GF-D8 (cell line): ENCODE data around the gene TMC1.
"Not testable (repeated sequence)": the region's sequence is repeated elsewhere in the genome, so short reads cannot be mapped to it uniquely, and the experiment has no call there.

Experiments used
- DNase-seq: peaks from one replicate; lab custom pipeline; 2025; lab: John Stamatoyannopoulos, UW

The TMC1 gene

DNA sequence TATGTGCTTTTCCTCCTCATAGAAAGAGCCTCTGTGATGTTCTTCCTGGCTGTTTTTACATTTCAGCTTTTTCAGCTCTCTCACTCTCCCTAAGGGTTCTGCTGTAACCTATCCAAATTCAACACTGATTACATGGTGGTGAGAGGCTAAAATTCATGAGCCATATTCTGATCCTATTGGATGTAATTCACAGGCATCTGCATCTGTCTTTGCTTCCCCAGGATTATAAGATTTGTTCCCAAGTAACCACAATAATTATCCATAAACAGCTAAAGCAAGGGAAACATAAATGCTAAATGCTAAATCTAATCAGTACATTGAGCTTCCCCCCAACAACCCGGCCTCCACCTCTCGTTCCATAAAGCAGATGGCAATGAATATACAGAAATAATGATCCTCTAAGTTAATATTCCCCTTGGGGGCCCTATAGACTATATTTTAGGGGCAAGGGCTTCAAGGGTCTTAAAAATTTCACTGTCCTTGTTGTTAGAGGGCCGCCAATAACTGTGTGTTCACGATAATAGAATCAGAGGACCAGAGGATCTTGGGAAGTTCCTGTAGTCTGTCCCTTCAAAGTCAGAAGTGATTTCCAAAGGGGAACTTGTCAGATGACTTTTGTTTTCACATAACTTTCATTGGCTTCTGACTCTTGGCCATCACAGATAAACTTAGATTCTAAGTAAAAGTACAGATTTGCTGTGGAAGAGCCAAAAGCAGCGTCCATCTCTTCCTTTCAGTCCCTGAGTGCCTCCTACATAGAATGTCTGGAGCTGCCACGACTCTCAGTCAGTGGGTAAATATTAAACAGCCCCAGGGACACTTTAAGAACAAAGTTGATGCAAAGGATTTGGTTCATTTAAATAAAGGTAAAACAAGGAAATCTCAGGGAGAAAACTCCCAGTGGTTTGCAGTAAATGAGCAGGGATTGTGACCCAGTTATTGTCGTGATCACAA, 305.9 kb downstream of the TMC1 start:
- DNase-seq, result no peak

DNA sequence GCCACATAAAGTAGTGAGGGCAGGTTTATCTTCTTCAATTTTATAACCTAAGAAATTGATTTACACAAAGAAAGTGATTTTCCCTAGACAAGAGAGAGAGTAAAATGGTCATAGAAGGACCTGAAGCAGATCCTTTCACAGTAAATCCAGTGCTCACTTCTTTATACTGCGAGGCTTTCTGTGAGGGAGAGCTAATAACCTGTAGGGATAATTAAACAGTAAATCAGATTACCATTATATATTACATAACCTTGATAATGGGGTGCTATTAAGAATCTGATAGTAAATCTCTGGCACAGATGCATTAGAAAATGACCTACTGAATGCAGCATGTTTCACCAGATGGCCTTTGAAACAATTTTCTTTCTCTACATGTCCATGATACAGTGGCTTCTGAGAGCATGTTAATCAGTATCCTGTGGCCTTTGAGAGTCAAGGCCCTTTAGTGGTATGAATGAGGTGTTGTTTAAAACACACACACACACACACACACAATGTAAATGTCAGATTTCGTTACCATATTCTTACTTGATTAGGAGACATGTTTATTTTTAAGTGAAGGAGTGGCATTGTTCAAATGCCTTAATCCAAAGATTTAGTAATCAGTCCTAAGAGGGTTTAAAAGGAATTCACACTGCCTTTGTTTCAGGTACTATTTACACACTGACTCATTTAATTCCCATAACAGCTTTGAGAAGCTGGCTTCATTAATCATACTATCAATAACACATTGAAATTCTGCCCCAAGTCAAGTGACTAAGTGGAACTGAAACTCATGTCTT, 306.7 kb downstream of the TMC1 start:
- DNase-seq, result no peak

- DNase-seq, result no peak
These were observed 313.6 kb downstream of the TMC1 start for GRCh38 chr9:72834994-72835393.

DNA sequence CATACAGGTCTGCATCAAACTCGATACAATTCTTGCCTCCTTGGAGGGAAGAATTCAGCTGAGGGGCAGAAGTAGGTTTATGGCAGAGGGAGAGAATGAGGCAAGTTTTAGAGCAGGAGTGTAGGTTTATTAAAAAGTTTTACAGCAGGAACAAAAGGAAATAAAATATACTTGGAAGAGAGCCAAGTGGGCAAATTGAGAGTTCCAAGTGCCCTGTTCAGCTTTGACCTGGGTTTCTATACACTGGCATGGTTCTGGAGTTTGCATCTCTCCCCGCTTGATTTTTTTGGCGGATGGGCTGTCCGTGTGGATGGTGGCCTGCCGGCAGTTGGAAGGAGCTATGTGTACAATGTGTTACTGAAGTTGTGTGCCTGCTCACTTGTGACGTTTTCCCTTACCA, 315.4 kb downstream of the TMC1 start:
- no peak for DNase-seq

DNA sequence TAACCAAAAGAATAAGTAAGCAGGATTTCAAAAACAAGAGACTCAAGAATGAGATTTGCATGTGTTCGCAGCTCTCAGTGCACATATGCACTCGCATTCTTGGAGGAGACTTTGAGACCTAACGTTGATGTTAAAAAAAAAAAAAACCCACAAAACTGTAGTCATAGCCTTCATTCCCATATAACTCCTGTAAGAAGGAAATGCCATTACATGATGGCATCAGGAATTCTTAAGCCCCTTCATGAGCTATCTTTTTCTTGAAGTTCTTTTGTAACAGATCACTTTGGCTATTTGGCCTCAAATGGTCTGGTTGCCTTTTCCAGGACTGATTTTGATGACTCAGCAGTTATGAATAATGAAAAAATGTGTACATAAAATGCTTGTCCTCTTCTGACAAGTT, 317.7 kb downstream of the TMC1 start:
- no peak for DNase-seq

DNA sequence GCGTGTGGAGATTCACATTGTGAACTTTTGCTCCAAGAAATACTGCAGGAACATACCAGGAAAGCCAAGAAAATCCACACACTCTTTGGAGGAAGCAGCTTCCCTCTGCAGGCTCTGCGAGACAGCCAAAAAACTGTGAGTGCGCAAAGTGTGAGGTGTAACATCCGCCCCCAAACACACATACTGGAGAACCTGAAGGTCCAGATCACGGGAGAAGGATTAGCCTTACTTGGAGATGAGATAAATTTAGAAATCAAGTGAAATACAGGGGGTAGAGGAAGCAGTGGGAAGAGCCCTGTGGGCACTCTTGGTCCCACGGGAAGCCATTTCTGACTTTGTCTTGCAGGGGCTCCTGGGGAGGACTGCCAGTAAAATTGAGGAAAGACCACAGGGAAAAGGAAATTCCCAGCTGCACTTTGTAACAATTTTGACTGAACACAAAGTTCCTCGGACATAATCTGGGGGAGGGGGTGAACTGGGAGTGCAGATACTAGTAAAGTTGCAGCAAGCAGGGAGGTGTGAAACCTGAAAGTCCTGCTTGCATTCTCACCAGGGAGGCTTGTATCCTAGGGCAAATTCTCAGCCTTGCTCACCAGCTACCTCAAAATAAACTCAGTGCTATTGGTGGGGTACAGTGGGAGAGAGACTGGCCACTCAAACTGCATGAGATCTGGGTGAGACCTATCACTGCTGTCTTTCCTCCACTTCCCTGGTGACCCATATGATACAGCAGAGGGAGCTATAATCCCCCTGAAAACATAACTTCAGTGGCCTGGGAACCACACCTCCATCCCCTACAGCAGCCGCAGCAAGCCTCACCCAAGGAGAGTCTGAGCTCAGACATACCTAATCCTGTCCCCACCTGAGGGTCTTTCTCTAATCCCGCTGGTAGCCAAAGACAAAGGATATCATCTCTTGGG, 322.4 kb downstream of the TMC1 start:
- DNase-seq, result no peak

DNA sequence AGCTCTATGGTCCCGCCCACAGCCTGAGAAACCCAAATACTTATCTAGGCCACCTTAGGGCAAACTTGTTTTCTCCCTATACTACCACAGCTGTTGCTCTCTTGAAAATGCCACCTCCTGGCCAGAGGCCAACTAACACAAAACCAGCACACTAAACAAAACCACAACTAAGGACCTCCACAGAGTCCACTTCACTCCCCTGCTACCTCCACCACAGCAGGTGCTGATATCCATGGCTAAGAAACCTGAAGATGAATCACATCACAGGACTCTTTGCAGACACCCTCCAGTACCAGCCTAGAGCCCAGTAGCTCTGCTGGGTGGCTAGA, 323.0 kb downstream of the TMC1 start:
- DNase-seq, result no peak

GRCh38 chr9:72845052-72845451, 323.6 kb downstream of the TMC1 start:
- DNase-seq, result not testable (repeated sequence)

- not testable (repeated sequence) for DNase-seq
These were observed 328.8 kb downstream of the TMC1 start for GRCh38 chr9:72850209-72850608.

- no peak for DNase-seq
These were observed 333.9 kb downstream of the TMC1 start for GRCh38 chr9:72855321-72855720.

- no peak for DNase-seq
These were observed 334.6 kb downstream of the TMC1 start for GRCh38 chr9:72855890-72856523.

DNA sequence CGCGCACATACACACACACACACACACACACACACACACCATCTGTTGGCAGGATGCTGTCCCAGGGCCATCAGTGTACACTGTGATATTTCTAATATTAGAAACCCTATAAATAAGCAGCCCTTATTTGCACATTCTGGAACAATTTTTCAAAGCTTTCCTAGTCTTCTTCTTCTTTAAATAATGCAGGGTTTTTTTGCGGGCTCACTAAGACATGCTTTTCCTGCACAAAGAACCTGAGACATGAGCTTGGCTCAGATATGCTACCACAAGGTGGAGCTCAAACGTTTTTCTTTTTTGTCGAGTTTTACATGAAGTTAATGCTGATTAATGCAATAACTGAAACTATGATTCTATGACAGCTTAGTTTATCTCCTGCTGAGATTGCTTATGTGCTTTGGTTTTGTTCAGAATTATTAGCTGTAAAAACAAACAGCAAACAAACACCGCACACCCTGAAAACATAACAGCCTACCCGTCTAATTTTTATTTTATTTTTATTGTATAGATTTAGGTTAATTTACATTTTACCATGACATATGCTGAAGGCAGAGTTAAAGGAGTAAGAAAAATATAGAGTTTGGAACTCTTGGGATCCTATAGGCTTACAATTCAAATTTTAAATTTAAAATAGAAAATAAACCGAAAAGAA, 335.7 kb downstream of the TMC1 start:
- DNase-seq, result no peak

GRCh38 chr9:72857624-72857996, 336.2 kb downstream of the TMC1 start:
- DNase-seq, result no peak

GRCh38 chr9:72858089-72858912, 336.9 kb downstream of the TMC1 start:
- no peak for DNase-seq

DNA sequence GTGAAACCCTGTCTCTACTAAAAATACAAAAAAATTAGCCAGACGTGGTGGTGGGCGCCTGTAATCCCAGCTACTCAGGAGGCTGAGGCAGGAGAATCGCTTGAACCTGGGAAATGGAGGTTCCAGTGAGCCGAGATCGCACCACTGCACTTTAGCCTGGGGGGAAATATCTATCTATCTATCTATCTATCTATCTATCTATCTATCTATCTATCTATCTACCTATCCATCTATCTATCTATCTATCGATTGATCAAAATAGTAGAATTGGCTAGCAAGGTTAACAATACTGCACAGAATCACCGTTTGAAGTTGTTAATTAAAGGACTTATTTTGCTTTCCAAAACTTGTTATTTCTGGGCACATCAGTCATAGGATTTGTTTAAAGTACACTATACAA, 341.4 kb downstream of the TMC1 start:
- DNase-seq, result not testable (repeated sequence)

DNA sequence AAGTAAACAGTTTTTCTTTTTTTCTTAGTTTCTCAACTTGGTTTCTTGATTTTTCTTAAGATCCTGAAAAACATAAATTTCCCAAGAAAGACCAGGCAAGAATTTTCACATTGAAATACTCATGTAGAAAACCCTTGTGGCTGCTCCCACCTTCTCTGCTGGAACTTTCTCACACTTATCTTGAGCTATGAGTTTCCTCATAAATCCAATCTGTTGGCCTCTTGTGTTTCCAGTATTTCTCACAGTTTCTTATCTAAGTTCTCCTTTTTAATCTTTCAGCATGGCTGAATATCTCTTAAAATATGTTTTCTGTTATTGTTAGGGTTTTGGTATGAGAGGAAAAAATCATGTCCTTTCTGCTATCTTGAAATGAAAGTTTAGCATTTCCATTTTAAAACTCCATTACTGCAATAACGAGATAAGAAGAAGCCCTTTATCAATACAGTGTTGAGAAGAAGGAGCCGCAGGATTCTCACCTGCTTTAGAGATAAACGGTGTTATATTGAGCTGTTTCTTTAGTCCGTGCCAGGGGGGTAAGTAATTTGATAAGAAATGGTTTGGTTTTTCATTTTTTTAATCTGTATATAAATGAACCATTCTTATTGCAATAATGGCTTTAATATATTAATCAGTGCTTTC, 342.2 kb downstream of the TMC1 start:
- no peak for DNase-seq

DNA sequence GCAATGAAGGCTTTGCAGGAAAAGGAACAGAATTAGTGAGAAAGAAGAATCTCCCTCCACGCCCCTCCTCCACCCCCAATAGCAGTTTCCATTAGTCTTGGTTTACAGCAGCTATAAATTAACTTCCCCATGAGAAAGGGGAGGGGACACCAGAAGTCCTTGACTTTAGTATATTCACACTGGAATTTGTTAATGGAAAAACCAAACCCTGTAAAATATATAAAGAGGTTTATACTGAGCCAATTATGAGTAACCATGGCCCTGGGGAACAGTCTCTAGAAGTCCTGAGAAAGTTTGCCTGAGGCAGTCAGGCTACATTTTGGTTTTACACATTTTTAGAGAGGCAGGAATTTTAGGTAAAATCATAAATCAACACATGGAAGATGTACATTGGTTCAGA, 342.9 kb downstream of the TMC1 start:
- no peak for DNase-seq

- DNase-seq, result no peak
These were observed 350.3 kb downstream of the TMC1 start for GRCh38 chr9:72871685-72872084.

GRCh38 chr9:72872718-72873117, 351.3 kb downstream of the TMC1 start:
- DNase-seq, result no peak

- no peak for DNase-seq
These were observed 352.0 kb downstream of the TMC1 start for GRCh38 chr9:72873456-72873855.
